IMR-90 (cell line): ENCODE results near the gene DOCK4.

Source experiments
- CHD1 ChIP-seq: IDR thresholded peaks from 2 replicates; pipeline ENCODE4 v1.6.1; 2012; ENCODE audit warnings: low read depth, low read length, improper control_type of control experiment
- FOS ChIP-seq: fragments of 150-350 bp; IDR thresholded peaks from 2 replicates; pipeline ENCODE4 v1.6.1; 2016; ENCODE audit warnings: low read depth, low read length
- MAFK ChIP-seq: IDR thresholded peaks from 2 replicates; pipeline ENCODE4 v1.6.1; 2012; ENCODE audit warnings: low read depth, low read length, improper control_type of control experiment
- POLR2A ChIP-seq: IDR thresholded peaks from 2 replicates; pipeline ENCODE4 v1.6.1; 2012; ENCODE audit warnings: mild to moderate bottlenecking, low read depth, low read length
- RAD21 ChIP-seq: IDR thresholded peaks from 2 replicates; pipeline ENCODE4 v1.6.1; 2012; ENCODE audit warnings: low read length, improper control_type of control experiment
- TF ChIP-seq, protein P1 (sequence below): conservative IDR thresholded peaks from 2 replicates; pipeline ENCODE4 v1.5.1; 2012; ENCODE audit warnings: mild to moderate bottlenecking, low read depth, low read length, improper control_type of control experiment
- TF ChIP-seq, protein P2 (sequence below): fragments of 150-350 bp; IDR thresholded peaks from 2 replicates; pipeline ENCODE4 v1.6.1; 2017; ENCODE audit warnings: mild to moderate bottlenecking, antibody characterized with exemption, low read length, low read depth

DNA sequence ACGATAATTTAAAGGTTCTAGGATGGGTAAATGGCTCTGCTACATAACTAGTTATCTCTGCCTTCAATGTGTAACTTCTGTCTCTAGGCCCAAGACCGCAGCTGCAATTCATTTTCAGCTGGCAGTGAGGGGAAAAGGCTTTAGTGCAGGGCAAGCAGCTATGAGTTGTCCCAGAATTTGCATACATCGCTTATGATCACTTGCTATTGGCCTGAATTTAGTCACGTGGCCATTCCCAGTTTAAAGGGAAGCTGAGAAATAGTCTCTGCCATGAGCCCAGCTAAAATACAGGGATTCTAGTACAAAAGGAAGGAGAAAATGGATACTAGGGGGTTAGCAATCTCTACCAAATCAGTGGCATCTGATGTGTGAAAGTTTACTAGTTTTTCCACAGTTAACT is 498.1 kb downstream of the DOCK4 start:
- TF ChIP-seq POLR2A (no peak), RAD21 (no peak), MAFK (no peak), FOS (no peak), CHD1 (no peak)
- TF ChIP-seq, protein P1, sequence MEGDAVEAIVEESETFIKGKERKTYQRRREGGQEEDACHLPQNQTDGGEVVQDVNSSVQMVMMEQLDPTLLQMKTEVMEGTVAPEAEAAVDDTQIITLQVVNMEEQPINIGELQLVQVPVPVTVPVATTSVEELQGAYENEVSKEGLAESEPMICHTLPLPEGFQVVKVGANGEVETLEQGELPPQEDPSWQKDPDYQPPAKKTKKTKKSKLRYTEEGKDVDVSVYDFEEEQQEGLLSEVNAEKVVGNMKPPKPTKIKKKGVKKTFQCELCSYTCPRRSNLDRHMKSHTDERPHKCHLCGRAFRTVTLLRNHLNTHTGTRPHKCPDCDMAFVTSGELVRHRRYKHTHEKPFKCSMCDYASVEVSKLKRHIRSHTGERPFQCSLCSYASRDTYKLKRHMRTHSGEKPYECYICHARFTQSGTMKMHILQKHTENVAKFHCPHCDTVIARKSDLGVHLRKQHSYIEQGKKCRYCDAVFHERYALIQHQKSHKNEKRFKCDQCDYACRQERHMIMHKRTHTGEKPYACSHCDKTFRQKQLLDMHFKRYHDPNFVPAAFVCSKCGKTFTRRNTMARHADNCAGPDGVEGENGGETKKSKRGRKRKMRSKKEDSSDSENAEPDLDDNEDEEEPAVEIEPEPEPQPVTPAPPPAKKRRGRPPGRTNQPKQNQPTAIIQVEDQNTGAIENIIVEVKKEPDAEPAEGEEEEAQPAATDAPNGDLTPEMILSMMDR = no peak
- TF ChIP-seq, protein P2, sequence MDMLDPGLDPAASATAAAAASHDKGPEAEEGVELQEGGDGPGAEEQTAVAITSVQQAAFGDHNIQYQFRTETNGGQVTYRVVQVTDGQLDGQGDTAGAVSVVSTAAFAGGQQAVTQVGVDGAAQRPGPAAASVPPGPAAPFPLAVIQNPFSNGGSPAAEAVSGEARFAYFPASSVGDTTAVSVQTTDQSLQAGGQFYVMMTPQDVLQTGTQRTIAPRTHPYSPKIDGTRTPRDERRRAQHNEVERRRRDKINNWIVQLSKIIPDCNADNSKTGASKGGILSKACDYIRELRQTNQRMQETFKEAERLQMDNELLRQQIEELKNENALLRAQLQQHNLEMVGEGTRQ = peak; percentile 53; the same call in 1 of the 2 replicates
